ENCODE data around the gene OTOG. TPM values are rescaled to one million over a fixed set of nuclear protein-coding genes. Genes with fewer than 3 reads are reported as not detected.

Gene OTOG
- total and polyA plus RNA-seq, 2 of the 8 experiments (the other 6 are each of a cell fraction or from before 2014, with no cell fraction given), result 0.41 to 1.5 TPM

- Histone ChIP-seq H4K8ac (ENCODE audit: extremely low read depth, insufficient read depth, low read length) (no peak overlapping the region; the same call in 1 of the 2 replicates), H2BK20ac (ENCODE audit: low read length) (no peak overlapping the region), H3K4me3 (ENCODE audit: extremely low read depth in 1 of 4, insufficient read depth in 2 of 4, low read depth in 3 of 4, low read length in 4 of 4) (no peak overlapping the region), H3K23me2 (ENCODE audit: low read depth, low read length) (no peaks in the 10 kb centered on the region; the same call in 1 of the 2 replicates), H2BK15ac (ENCODE audit: low read length) (no peak overlapping the region), H3K14ac (ENCODE audit: insufficient read length) (no peak overlapping the region), H3K4me2 (ENCODE audit: insufficient read depth in 1 of 2, low read depth in 2 of 2, low read length in 2 of 2) (no peak overlapping the region), H2BK120ac (replicated peaks; ENCODE audit: low read depth, low read length) (no peak overlapping the region), H3K36me3 (ENCODE audit: control insufficient read depth in 2 of 4, insufficient read depth in 4 of 4, low read length in 3 of 4) (no peaks in the 10 kb centered on the region), H3K4ac (replicated peaks; ENCODE audit: insufficient read length, low read depth, low read length) (no peak overlapping the region), H3K18ac (ENCODE audit: extremely low read depth, low read length) (no peak overlapping the region), H3K27me3 (replicated peaks in 1 of 4; ENCODE audit: control insufficient read depth in 3 of 4, extremely low read depth in 1 of 4, insufficient read depth in 3 of 4, low read length in 3 of 4) (no peaks in the 10 kb centered on the region), H3K27ac (ENCODE audit: low read depth, low read length) (no peak overlapping the region), H3K23ac (ENCODE audit: insufficient read length) (no peak overlapping the region), H4K91ac (replicated peaks; ENCODE audit: insufficient read length, low read length) (no peak overlapping the region), H3K9ac (replicated peaks in 1 of 4; ENCODE audit: extremely low read depth in 1 of 4, low read depth in 3 of 4, low read length in 3 of 4) (no peak overlapping the region), H3K56ac (replicated peaks; ENCODE audit: insufficient read length, low read depth, low read length) (no peak overlapping the region), H4K20me1 (replicated peaks in 1 of 2; ENCODE audit: control insufficient read depth in 1 of 2, insufficient read depth in 2 of 2, low read length in 2 of 2) (no peaks in the 10 kb centered on the region), H3K79me1 (ENCODE audit: low read depth, low read length) (no peaks in the 10 kb centered on the region), H3K9me3 (ENCODE audit: insufficient read depth in 2 of 2, low read depth in 1 of 2, low read length in 1 of 2) (no peaks in the 10 kb centered on the region), H2BK5ac (ENCODE audit: low read depth, low read length) (no peak overlapping the region), H3K79me2 (ENCODE audit: control insufficient read depth in 1 of 2, insufficient read depth in 2 of 2, low read length in 2 of 2) (no peaks in the 10 kb centered on the region), H4K5ac (ENCODE audit: insufficient read length, low read depth, low read length) (no peak overlapping the region), H3K4me1 (replicated peaks in 1 of 4; ENCODE audit: control insufficient read depth in 3 of 4, insufficient read depth in 4 of 4, low read length in 3 of 4) (no peaks in the 10 kb centered on the region), H2AFZ (ENCODE audit: low read length) (no peak overlapping the region), H2AK5ac (ENCODE audit: low read depth, low read length) (no peak overlapping the region), H2BK12ac (ENCODE audit: low read depth, low read length) (no peak overlapping the region)
- WGBS, 2 experiments (ENCODE audit: extremely low coverage in 1 of 2, insufficient coverage in 1 of 2, insufficient read length in 1 of 2, insufficient replicate concordance in 2 of 2, low coverage in 1 of 2, low lambda C conversion rate in 2 of 2, missing lambda C conversion rate in 1 of 2), result 84% methylated on average over 15 of the region's 15 CpGs; no CpG with 5 or more reads in 1 of the 2 experiments
- DNase-seq (ENCODE audit: low read depth in 1 of 2, low spot score in 2 of 2) (no peak), FAIRE-seq (no peak)
- ChIA-PET CTCF (ENCODE audit: partially characterized antibody) (interaction anchor here (0.9 to 9.4 kb wide), 4 partner anchors 8 to 173 kb away, joined by 3 to 98 read pairs (median 28); partner anchors contain the start of gene OTOG), POLR2A (ENCODE audit: partially characterized antibody) (no interaction called here)
- no peak for TF ChIP-seq CHD2 (IDR thresholded peaks at IDR 0.05; ENCODE audit: low read length)
- no peak for TF ChIP-seq CBX5 (IDR thresholded peaks at IDR 0.05; ENCODE audit: low read depth, low read length)
- no peak for TF ChIP-seq NRF1 (IDR thresholded peaks at IDR 0.05; ENCODE audit: low read depth, low read length)
- no peak for TF ChIP-seq RFX5 (IDR thresholded peaks at IDR 0.05; ENCODE audit: borderline replicate concordance, low read depth, low read length)
- no peak for TF ChIP-seq TBP (IDR thresholded peaks at IDR 0.05; ENCODE audit: low read depth, low read length)
- TF ChIP-seq SRF (IDR thresholded peaks at IDR 0.05; ENCODE audit: low read depth, low read length), result no peak
- TF ChIP-seq SUZ12 (IDR thresholded peaks at IDR 0.05; ENCODE audit: low read length), result no peak
- no peak for TF ChIP-seq HDAC6 (IDR thresholded peaks at IDR 0.05; ENCODE audit: low read depth, low read length)
- TF ChIP-seq BCL11A (IDR thresholded peaks at IDR 0.05; ENCODE audit: low read depth in 2 of 2, low read length in 2 of 2), result no peak
- no peak for TF ChIP-seq MAFK (IDR thresholded peaks at IDR 0.05; ENCODE audit: low read depth, low read length)
- no peak for TF ChIP-seq ASH2L (IDR thresholded peaks at IDR 0.05; ENCODE audit: low read length)
- TF ChIP-seq TCF12 (IDR thresholded peaks at IDR 0.05; ENCODE audit: low read depth, low read length), result no peak
- TF ChIP-seq EZH2 (IDR thresholded peaks at IDR 0.05; ENCODE audit: low read depth, low read length, severe bottlenecking), result no peak
- TF ChIP-seq PHF8 (conservative IDR thresholded peaks at IDR 0.05; ENCODE audit: low read depth, low read length), result no peak
These were observed 11.1 kb downstream of the OTOG start for GRCh38 chr11:17558025-17558780.
